Testis (tissue), 2 donors: Measurements from ENCODE around the gene ADAMTSL5.

Source experiments
- POLR2A ChIP-seq: fragments of 450-650 bp; IDR thresholded peaks from one replicate; pipeline ENCODE4 v1.6.1; 2017; ENCODE audit warnings: antibody characterized with exemption, mild to moderate bottlenecking, moderate library complexity
- TF ChIP-seq, protein P1 (sequence below), 3 experiments: fragments of 450-650 bp in 2 of 3; fragments of 200-600 bp in 1 of 3; sonication (generic) in 1 of 3; IDR thresholded peaks; one replicate each; pipeline ENCODE4 v1.5.1; 2016 to 2019; ENCODE audit warnings: antibody characterized with exemption in 3 of 3, mild to moderate bottlenecking in 2 of 3, moderate library complexity in 1 of 3

DNA sequence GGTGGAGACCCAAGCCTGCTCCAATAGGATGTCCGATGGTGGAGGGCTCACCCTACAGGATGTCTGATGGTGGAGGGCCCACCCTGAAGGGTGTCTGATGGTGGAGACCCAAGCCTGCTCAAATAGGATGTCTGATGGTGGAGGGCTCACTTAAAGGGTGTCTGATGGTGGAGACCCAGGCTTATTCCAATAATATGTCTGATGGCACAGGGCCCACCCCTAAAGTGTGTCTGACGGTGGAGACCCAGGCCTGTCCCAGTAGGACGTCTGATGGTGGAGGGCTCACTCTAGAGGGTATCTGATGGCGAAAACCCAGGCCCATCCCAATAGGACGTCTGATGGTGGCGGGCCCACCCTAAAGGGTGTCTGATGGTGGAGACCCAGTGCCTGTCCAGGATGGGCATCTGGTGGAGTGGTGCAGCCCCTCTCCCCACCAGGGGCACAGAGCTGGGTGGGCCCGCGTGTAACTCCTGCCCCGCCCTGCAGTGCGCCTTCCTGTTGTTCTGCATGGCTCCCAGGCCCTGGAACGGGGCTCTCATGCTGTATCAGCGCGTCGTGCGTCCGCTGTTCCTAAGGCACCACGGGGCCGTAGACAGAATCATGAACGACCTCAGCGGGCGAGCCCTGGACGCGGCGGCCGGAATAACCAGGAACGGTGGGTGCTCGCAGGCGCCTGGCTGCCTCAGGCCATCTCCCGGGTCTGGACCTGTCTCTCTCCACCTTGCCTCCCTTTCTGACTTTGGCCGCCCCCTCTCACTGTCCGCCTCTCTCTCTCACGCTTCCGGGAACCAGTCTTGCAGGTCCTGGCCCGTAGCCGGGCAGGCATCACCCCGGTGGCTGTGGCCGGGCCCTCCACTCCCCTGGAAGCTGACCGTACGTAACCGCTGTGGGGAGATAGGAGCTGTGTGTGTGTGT lies 16.8 kb downstream of the ADAMTSL5 start:
- TF ChIP-seq, protein P1, sequence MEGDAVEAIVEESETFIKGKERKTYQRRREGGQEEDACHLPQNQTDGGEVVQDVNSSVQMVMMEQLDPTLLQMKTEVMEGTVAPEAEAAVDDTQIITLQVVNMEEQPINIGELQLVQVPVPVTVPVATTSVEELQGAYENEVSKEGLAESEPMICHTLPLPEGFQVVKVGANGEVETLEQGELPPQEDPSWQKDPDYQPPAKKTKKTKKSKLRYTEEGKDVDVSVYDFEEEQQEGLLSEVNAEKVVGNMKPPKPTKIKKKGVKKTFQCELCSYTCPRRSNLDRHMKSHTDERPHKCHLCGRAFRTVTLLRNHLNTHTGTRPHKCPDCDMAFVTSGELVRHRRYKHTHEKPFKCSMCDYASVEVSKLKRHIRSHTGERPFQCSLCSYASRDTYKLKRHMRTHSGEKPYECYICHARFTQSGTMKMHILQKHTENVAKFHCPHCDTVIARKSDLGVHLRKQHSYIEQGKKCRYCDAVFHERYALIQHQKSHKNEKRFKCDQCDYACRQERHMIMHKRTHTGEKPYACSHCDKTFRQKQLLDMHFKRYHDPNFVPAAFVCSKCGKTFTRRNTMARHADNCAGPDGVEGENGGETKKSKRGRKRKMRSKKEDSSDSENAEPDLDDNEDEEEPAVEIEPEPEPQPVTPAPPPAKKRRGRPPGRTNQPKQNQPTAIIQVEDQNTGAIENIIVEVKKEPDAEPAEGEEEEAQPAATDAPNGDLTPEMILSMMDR (IDR thresholded peaks at IDR 0.05) = no peak
- TF ChIP-seq POLR2A = no peak
